Fibroblast of peridontal ligament (primary cell): ENCODE data around the gene NCOA1.
"Not testable (repeated sequence)": the region's sequence is repeated elsewhere in the genome, so short reads cannot be mapped to it uniquely, and the experiment has no call there.

Source experiments
- DNase-seq: peaks from one replicate; pipeline ENCODE4 v3.0.0-alpha.2; 2010; ENCODE audit errors: extremely low read depth

NCOA1 gene

DNA sequence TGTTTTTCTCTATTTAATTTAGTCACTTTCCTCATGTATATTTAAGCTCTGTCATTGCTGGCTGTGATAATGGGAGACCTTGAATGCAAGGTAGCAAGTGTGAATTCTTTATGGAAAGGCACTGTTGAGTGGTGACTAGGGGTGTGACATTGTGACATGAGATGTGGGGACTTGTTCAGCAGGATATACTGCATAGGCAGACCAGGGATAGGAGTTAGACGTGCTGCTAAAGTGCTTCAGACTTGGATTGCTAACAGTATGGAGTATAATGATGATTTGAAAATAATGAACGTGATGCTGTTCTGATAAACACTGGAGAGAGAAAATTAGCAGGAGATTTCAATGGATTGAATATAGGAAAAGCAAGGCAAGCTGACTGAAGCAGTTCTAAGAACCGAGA lies 135.1 kb downstream of the NCOA1 start:
- no peak for DNase-seq

DNA sequence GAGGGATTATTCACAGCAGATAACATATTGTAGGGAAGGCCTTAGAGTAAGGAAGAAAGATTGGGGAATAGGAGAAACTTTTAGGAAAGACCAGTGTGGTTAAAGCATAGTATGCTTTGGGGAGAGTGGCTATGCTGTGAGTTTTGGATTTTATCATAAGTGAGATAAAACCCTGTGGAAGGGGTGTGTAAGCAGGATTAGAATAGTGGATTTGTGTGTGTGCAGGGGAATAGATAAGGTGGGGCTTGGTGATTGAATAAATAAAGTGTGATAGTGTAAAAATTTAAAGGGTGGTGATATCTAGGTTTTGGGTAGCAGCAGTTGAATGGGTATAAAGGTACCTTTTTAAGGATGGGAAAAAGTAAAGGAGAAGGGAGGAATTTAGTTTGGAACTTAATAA lies 137.7 kb downstream of the NCOA1 start:
- DNase-seq: no peak

DNA sequence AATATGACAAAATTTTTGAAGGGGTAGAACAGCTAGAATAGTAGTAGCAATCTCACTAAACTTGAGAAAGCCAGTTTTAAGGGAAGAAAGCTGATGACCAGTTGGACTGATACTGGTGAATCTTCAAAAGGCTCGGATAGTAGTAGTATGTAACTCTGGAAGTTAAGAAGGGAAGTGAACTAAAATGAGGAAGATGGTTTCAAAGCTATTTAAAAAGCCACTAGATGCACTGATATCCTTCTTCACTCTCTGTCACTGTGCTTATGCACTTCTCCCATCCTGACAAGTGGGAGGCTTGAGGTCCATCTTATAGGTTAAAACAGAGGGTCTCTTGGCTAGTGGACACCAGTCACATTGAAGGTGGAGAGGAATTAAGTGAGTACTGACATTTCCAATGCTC lies 141.1 kb downstream of the NCOA1 start:
- DNase-seq: no peak

DNA sequence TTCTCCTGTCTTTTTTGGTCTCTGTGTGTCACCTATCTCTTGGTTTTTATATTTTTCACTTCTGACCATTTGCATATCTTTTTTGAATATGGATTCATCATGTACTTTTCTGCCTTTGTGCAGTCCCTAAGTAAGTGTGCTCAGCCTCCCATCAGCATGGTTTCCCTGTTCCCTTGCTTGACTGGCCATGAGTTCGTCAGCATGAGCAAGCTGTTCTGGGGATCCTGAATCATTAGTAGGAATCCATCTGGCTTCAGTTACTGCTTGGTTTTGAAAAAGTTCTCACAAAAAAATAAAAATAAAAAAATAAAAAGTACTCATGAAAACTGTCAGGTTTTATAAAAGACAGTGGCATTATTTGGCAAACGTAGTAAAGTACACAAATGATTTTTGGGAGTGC lies 144.1 kb downstream of the NCOA1 start:
- DNase-seq: peak; percentile 73

DNA sequence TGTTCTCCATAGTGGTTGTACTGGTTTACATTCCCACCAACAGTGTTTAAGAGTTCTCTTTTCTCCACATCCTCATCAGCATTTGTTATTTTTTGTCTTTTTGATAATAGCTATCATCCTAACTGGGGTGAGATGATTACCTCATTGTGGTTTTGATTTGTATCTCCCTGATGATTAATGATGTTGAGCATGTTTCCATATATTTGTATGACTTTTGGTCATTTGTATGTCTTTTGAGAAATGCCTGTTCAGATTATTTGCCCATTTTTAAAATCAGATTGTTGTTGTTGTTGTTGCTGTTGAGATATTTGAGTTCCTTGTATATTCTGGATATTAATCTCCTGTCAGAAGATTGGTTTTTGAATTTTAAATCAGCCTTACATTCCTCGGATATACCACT lies 147.5 kb downstream of the NCOA1 start:
- DNase-seq: no peak

DNA sequence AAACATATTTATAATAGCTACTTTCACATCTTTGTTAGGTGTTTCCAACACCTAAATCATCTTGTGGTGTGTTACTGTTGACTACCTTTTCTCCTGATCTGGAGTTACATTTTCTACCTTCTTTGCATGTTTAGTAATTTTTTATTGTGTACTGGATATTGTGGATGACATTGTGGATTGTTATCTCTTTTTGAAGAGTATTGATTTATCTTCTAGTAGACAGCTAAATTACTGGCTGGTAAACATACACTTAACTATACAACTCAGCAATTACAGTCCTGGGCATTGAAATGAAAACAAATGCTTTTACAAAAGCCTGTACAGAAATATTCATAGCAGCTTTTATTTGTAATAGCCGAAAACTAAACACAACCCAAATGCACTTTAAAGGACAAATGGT lies 151.3 kb downstream of the NCOA1 start:
- DNase-seq: no peak

DNA sequence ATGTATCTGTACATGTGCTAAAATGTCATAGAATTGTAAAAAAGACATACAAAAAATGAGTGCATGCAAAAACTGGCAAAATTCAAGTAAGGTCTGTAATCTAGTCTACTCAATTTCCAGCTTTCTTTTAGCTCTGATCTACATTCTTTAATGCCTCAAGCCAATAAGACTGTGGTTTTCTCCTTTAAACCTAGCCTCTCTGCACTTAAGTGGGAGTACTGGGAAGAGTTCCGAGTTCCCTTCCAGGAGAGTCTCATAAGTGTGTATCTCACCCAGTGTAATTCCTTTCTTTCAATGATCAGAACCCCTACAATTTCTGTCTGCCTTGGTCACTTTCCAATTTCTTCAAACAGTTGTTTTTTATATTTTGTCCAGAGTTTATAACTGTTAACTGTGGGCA lies 152.0 kb downstream of the NCOA1 start:
- DNase-seq: peak; percentile 15

DNA sequence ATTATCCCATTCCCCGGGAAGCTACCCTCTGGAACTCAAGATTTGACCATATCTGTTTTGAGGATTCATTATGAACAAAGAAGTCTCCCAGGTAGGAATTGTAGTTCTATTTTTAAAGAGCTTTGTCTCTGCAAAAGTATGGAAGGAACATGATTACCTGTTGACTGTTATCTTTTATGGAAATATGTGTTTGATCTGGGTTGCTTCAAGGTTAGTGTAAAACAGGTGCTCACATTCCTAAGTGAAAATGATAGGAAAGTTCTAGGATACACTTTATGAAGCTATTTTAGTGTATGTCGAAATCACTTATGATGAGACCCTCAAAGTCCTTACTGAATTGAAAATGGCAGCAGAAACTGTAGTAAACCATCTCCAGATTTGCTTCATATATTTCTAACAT lies 153.0 kb downstream of the NCOA1 start:
- no peak for DNase-seq

DNA sequence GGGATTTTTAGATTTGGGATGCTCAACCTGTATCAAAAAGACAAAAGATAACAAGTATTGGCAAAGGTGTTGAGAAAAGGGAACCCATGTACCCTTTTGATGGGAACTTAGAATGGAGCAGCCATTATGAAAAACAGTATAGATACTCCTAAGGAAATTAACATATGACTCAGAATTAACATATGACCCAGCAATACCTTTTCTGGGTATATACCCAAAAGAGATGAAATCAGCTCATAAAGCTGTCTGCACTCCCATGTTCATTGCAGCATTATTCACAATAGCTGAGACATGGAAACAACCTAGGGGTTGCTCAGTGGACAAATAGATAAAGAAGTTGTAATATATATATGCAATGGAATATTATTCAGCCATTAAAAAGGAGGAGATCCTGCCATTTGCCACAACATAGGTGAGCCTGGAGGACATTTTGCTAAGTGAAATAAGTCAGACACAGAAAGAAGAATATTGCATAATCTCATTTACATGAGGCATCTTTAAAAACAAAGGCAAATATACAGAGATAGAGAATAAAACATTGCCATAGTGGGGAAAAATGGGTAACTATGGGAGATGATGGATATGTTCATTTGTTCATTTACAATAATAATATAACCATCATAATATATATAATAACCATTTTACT lies 160.1 kb downstream of the NCOA1 start:
- no peak for DNase-seq

DNA sequence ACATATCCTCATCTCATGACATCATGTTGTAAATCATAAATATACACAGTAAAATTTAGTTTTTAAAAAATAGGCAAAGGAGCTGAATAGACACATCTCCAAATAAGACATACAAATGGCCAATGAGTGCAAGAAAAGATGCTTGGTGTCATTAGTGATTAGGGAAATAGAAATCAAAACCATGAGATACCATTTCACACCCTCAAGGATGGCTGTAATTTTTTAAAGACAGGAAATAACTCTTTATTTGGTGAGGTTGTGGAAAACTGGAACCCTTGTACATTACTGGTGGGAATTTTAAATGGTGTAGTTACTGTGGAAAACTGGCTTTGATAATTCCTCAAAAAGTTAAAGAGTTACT lies 160.6 kb downstream of the NCOA1 start:
- DNase-seq: no peak

DNA sequence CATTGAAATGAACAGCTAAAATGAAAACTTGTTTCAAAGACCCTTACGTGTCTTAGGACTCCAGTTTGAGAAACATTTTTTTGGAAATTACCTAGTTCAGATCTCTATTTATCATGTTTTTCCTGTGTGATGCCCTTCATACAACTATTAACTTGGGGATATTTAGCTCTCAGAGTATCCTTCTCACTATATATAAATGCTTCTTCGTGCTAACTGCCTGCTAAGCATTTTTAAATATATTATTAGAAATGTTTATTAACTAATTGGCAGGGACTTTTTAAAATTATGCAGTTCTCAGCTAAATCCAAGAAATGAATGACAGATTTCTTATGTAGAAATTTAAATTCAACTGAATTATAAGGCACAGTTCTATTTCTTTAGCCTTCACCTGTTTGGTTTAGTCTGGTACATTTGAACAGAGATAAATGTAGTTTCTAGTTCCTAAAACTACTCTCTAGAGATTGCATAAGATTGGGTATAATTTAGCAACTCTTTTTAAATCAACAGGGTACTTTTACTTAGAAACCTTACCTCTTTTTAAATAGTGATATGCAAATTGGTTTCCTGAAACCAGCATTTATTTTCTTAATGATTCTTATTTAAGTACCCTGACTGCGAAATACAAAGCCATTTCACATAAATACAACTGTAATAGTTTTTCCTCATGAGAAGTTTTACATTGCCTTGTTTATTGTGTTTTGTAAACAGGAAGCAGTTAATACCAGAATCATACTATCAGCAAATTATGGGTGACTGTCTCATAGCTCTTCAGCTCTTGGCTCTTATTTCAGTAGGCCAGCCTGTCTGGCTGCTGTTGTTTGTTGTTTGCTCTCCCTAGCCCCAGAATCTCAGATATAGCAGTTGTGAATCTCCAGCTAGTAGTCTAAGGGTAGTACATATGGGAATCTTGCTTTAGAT lies 161.5 kb downstream of the NCOA1 start:
- no peak for DNase-seq

DNA sequence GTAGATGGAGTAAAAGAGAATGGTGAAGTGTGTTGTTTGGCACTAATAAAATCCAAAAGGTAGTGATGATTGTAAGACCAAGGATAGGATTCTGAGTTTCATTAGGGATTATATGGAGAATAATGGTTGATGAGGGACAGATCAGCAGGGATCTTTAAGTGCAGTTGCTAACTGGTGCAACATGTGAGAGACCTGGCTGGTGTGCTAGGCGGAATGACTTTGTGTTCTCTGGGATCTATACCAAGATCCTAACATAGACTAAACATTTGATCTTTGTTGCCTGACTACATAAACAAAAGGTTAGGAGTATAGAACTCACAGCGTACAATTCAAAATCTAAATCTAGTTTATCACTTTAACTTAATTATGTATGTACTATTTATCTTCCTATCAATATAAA lies 166.8 kb downstream of the NCOA1 start:
- DNase-seq: no peak

DNA sequence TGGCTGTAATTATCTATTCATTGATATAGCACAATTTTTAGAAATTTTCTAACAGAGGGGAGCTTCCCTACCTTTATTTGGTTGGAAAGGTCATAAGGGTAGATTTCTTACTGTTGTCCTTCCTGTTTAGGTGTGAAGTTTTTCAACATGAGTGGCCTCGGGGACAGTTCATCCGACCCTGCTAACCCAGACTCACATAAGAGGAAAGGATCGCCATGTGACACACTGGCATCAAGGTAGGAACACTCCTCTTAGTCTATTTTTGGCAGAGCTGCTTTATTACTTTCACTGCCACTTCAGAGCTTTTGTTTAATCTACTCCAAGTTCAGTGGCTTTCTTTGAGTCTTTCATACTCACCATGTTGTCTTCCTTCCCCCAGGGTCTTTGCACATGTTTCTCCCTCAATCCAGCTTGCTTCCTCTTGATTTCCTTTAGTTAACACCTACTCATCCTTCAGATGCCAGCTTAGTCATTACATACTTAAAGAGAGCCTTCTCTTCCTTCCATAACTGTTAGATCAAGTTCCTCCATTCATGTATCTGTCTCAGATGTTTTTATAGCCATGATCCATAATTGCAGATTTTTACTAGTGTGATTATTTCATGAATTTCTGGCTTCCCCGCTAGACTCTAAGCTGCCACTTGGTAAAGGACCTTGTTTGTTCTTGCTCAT lies 167.6 kb downstream of the NCOA1 start:
- no peak for DNase-seq

DNA sequence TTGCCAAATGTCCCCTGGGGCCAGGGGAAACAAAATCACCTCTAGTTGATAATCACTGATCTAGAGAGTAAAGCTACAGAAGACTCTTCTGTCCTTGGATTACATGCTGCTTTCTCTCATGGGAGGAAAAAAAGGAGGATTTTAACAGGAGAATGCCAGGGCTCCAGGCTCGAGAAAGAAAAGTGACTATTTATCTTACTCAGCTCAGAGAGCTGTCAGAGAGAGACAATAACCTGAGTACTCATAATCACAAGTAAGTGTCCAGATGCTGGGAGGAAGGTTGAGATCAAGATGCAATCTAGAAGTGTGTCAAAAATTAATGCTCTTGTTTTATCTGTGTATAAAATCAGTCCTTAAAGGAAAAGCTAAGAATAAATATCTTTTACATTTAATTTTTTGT lies 168.8 kb downstream of the NCOA1 start:
- DNase-seq: no peak

DNA sequence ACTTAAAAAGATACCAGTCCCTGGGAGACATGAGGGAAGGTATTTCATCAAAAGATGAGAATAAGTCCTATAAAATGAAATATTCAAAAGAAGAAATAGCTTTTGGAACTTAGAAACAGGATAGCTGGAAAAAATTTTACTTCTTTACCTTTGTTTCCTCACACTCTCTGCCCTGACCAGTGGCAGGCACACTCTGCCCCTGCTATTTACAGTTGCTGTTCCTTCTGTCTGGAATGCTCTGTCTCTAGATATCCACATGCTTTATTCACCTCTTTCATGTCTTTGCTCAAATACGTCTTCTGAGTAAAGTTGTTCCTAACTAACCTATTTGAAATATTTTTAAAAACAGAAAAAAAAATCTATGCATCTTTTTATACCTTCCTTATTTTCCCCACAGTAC lies 176.5 kb downstream of the NCOA1 start:
- DNase-seq: no peak

DNA sequence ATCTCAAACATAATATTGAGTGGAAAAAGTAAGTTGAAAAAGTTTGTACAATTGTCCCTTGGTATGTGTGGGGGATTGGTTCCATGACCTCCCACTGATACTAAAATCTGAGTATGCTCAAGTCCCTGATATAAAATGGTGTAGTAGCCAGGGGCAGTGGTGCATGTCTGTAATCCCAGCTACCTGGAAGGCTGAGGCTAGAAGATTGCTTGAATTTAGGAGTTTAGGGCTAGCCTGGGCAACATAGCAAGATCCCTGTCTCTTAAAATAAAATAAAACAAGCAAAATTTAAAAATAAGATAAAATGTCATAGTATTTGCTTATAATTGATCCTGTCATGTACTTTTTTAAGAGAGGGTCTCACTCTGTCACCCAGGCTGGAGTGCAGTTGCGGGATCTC lies 180.2 kb downstream of the NCOA1 start:
- no peak for DNase-seq

DNA sequence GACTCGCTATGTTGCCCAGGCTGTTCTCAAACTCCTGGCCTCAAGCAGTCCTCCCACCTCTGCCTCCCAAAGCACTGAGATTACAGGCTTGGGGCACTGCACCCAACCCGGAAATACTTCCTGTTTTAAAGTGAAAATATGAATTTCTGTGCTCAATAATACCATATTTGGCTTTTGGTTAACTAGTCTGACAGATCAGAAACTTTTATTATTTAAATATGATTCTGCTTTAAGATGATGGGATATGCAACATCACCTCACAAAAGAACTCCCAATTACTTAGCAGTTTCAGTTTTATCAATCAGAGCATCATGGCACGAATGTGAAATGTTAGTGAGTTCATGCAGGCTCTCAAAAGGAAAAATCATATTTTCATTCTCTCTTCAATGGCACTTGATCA lies 181.5 kb downstream of the NCOA1 start:
- no peak for DNase-seq

DNA sequence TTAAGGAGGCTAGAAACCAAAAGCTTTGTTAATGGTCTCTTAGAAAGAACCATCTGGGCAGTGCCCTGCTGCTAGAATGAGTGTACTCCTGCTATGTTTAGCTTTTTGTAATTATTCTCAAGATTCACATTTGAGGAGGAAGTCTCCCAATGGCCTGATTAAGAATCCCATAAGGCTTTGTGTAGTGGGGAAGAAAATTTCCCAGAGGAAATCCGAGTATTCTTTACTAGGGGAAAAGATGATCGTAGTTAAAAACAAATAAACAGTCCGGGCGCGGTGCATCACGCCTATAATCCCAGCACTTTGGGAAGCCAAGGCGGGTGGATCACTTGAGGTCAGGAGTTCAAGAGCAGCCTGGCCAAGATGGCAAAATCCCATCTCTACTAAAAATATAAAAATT lies 184.3 kb downstream of the NCOA1 start:
- peak; percentile 68 for DNase-seq

DNA sequence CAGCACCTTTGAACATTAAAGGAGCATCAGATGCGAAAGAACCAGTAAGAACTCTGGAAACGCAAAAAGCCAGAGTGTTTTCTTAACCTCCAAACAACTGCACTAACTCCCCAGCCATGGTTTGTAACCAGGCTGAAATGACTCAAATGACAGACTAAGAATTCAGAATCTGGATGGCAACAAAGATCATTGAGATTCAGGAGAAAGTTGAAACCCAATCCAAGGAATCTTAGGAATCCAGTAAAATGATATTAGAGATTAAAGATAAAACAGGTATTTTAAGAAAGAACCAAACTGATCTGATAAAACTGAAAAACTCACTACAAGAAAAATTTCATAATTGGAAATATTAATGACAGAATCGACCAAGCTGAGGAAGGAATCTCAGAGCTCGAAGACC lies 185.4 kb downstream of the NCOA1 start:
- no peak for DNase-seq

DNA sequence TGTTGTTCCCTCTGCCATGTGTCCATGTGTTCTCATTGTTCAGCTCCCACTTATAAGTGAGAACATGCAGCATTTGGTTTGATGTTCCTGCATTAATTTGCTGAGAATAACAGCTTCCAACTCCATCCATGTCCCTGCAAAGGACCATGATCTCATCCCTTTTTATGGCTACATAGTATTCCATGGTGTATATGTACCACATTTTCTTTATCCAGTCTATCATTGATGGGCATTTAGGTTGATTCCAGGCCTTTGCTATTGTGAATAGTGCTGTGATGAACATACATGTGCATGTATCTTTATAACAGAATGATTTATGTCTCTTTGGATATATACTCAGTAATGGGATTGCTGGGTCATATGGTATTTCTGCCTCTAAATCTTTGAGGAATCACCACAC lies 187.0 kb downstream of the NCOA1 start:
- not testable (repeated sequence) for DNase-seq

DNA sequence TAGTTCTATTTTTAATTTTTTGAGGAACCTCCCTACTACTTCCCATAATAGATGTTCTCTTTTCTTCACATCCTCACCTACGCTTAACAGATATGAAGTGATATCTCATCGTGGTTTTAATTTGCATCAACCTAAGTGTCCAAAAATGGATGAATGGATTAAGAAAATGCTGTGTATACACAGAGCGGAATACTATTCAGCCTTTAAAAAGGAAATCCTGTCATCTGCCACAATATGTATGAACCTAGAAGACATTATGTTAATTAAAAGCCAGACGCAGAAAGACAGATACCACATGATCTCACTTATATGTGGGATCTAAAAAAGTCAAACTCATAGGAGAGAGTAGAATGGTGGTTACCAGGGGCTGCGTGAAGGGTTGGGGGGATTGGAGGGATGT lies 189.1 kb downstream of the NCOA1 start:
- no peak for DNase-seq

DNA sequence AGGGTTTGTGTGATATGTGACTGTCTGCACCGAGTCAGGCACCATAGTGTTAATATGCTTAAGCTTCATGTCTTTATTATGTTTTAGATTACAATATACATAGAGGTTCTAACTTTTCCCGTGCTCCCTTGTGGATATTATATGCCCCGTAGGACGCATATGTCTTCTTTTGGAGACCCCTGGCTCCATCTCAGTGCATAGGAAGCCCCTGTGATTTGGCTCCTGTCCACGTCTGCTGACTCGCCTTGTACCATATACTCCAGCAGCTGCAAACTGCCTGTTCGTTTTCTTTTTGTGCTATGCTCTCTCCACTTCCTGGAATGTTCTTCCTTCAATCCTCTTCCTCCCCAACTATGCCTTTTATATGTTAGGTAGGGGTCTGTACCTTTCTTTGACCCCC lies 191.2 kb downstream of the NCOA1 start:
- no peak for DNase-seq

DNA sequence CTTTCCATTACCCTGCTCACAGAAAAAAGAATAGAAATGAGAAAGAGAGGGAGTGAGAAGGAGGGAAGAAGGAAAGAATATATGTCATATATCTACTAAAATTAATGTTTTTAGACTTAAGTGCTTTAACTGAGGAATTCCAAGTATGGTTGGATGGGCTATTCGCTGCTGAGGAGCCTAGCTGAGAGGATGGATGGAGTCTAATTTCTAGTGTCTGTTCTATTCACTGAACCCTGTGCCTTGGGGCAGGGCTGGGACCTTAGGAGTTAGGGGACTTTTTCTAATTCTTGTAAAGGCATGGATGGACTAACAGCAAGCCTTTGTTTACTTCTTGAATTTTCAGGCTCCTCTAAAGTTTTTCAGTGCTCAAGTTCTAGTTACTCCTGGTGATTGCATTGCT lies 192.4 kb downstream of the NCOA1 start:
- no peak for DNase-seq
